GM12878 (cell line): ENCODE results near the gene TMEM229B. TPM values are rescaled to one million over a fixed set of nuclear protein-coding genes. Genes with fewer than 3 reads are reported as not detected.

ENCODE experiments used
- ATAC-seq: fragments of 200-7000 bp; cut with Tn5 transposase; 3 replicates; pipeline ENCODE4 v1.9.1; 2020; ENCODE audit warnings: mild to moderate bottlenecking, moderate library complexity
- BruUV-seq: library from RNA; stranded (reverse); fragments of 400-500 nt; replicated peaks from 2 replicates; lab custom pipeline; 2021; lab: Mats Ljungman, UMichigan
- CTCF ChIA-PET: fragments of 300-600 bp; sonication (Branson Sonifier 250); formaldehyde crosslinking; extraction: SDS; loops from one replicate; lab custom pipeline; 2021; ENCODE audit warnings: inconsistent platforms; lab: Yijun Ruan, JAX
- POLR2A ChIA-PET: fragments of 350-600 bp; formaldehyde crosslinking; extraction: SDS; loops from one replicate; lab custom pipeline; 2021; ENCODE audit warnings: inconsistent platforms; lab: Charles Lee
- RAD21 ChIA-PET: fragments of 300-600 bp; sonication (Branson Sonifier 250); formaldehyde crosslinking; loops from one replicate; lab custom pipeline; 2023; ENCODE audit warnings: antibody characterized with exemption; ENCODE audit not compliant: unreplicated experiment; lab: Charles Lee
- SMC1A ChIA-PET: fragments of 300-600 bp; sonication (Branson Sonifier 250); formaldehyde crosslinking; loops from one replicate; lab custom pipeline; 2023; ENCODE audit not compliant: unreplicated experiment, uncharacterized antibody; lab: Charles Lee
- DNase-seq: peaks from one replicate; pipeline ENCODE4 v3.0.0-alpha.2; 2011; ENCODE audit warnings: low read depth, low spot score
- FAIRE-seq: peaks from 3 replicates; lab custom pipeline; 2011; peaks lifted over from hg19 to GRCh38; lab: Jason Lieb, UNC
- H2AFZ ChIP-seq: 2 replicates; pipeline ENCODE4 v1.6.0; 2011; ENCODE audit warnings: low read depth, low read length, control low read depth; ENCODE audit not compliant: control insufficient read depth
- H3K27ac ChIP-seq: 2 replicates; pipeline ENCODE4 v1.5.1; 2011; ENCODE audit warnings: control low read depth; ENCODE audit not compliant: control insufficient read depth, insufficient read depth
- H3K27me3 ChIP-seq, 2 experiments: replicated peaks in 1 of 2; 2 replicates each; pipeline versions ENCODE4 v1.6.0 to v1.6.1; 2011; ENCODE audit warnings: low read length in 1 of 2; ENCODE audit not compliant: control insufficient read depth in 2 of 2, insufficient read depth in 2 of 2
- H3K36me3 ChIP-seq, 2 experiments: 2 replicates each; pipeline ENCODE4 v1.5.1; 2011; ENCODE audit warnings: low read length in 1 of 2; ENCODE audit not compliant: control insufficient read depth in 2 of 2, insufficient read depth in 2 of 2
- H3K4me1 ChIP-seq: 2 replicates; pipeline ENCODE4 v1.6.1; 2011; ENCODE audit warnings: mild to moderate bottlenecking, low read length, moderate library complexity, mixed read lengths; ENCODE audit not compliant: control insufficient read depth, insufficient read depth
- H3K4me2 ChIP-seq: 2 replicates; pipeline ENCODE4 v1.6.0; 2011; ENCODE audit warnings: control low read depth; ENCODE audit not compliant: control insufficient read depth, insufficient read depth
- H3K4me3 ChIP-seq: fragments of 200-600 bp; sonication (generic); 2 replicates; pipeline ENCODE4 v1.5.1; 2016
- H3K79me2 ChIP-seq: 2 replicates; pipeline ENCODE4 v1.6.0; 2011; ENCODE audit warnings: low read length; ENCODE audit not compliant: control insufficient read depth, insufficient read depth
- H3K9ac ChIP-seq: 2 replicates; pipeline ENCODE4 v1.8.0; 2011; ENCODE audit warnings: low read length, control low read depth, mixed read lengths; ENCODE audit not compliant: control insufficient read depth, insufficient read depth
- H3K9me3 ChIP-seq: replicated peaks from 3 replicates; pipeline ENCODE4 v1.5.1; 2011; ENCODE audit warnings: mild to moderate bottlenecking, low read length; ENCODE audit not compliant: control insufficient read depth, insufficient read depth
- H4K20me1 ChIP-seq: 2 replicates; pipeline ENCODE4 v1.6.0; 2011; ENCODE audit not compliant: control insufficient read depth, insufficient read depth
- BCL3 ChIP-seq: IDR thresholded peaks from 2 replicates; pipeline ENCODE4 v1.6.1; 2011; ENCODE audit warnings: borderline replicate concordance, low read depth, mild to moderate bottlenecking, moderate library complexity, low read length; ENCODE audit not compliant: insufficient read depth, poor library complexity, severe bottlenecking
- BMI1 ChIP-seq: fragments of 450-650 bp; IDR thresholded peaks from 2 replicates; pipeline ENCODE4 v1.6.1; 2016; ENCODE audit warnings: mild to moderate bottlenecking, moderate library complexity, borderline replicate concordance
- POLR2A ChIP-seq: IDR thresholded peaks from 2 replicates; pipeline ENCODE4 v1.6.1; 2011; ENCODE audit warnings: low read depth, mild to moderate bottlenecking, low read length
- RUNX3 ChIP-seq: IDR thresholded peaks from 2 replicates; pipeline ENCODE4 v1.6.1; 2012; ENCODE audit warnings: low read length, inconsistent platforms
- SMAD1 ChIP-seq: fragments of 450-650 bp; IDR thresholded peaks from 2 replicates; pipeline ENCODE4 v1.6.1; 2018; ENCODE audit warnings: mild to moderate bottlenecking, low read depth; ENCODE audit not compliant: partially characterized antibody
- ZNF687 ChIP-seq: fragments of 450-650 bp; IDR thresholded peaks from 2 replicates; pipeline ENCODE4 v1.6.1; 2017; ENCODE audit warnings: mild to moderate bottlenecking, moderate library complexity
- WGBS: methylation state at CpG from one replicate; pipeline ENCODE4 v1.1.6; 2016; ENCODE audit warnings: low lambda C conversion rate; ENCODE audit not compliant: insufficient replicate concordance, insufficient coverage; ENCODE audit errors: missing lambda C conversion rate; 5-methylcytosine and 5-hydroxymethylcytosine counted together
- in situ Hi-C: fragments of 300-500 bp; cut with MboI; formaldehyde crosslinking; loops from 9 replicates; pipeline ENCODE4 v1.14.3; 2018; ENCODE audit warnings: mixed read lengths
- intact Hi-C: fragments of 100-400 bp; cut with micrococcal nuclease; formaldehyde crosslinking; loops from one replicate; pipeline ENCODE4 v1.14.2; 2022; ENCODE audit not compliant: unreplicated experiment
- polyA plus RNA-seq, 11 experiments: library from polyadenylated mRNA; depleted of rRNA in 4 of 11; unstranded in 6 of 11; stranded (reverse) in 5 of 11; fragments of >200 nt; fragmentation: Nextera tagmentation in 4 of 11; fragmentation: Illumina TruSeq in 1 of 11; extraction: Ambion mirVana in 4 of 11; extraction: Trizol in 1 of 11; gene quantifications; 1 replicate in 1 of 11; 2 replicates in 10 of 11; pipeline versions ENCODE4 v1.2.1 to v1.2.3, GENCODE V29; 2011 to 2016; ENCODE audit warnings: inconsistent platforms in 2 of 11, missing spikeins in 2 of 11, low read depth in 1 of 11
- total RNA-seq, 4 experiments: library from RNA; depleted of rRNA in 3 of 4; stranded (reverse); fragments of >200 nt in 3 of 4; fragmentation: Illumina TruSeq in 1 of 4; extraction: Trizol in 1 of 4; gene quantifications; 2 replicates each; pipeline versions ENCODE4 v1.2.1 to v1.2.3, GENCODE V29; 2013 to 2021

Gene TMEM229B
- total and polyA plus RNA-seq, 10 of the 15 experiments (the other 5 are each of a cell fraction or from before 2014, with no cell fraction given): 0.24 to 5.3 (median 1.7) TPM

- TF ChIP-seq ZNF687: no peak
- no peak for TF ChIP-seq BCL3
- no peak for TF ChIP-seq POLR2A
- TF ChIP-seq BMI1: no peak
- TF ChIP-seq SMAD1: no peak
- TF ChIP-seq RUNX3: no peak
- TF ChIP-seq, all 136 proteins: peak for 0
- DNase-seq: no peak
- no peaks in the 10 kb centered on the region for H3K4me1 ChIP-seq
- H3K27ac ChIP-seq: no peak overlapping the region
- no TSS peak for BruUV-seq
- H4K20me1 ChIP-seq: no peaks in the 10 kb centered on the region
- intact Hi-C loops: loop anchor here (2.0 kb wide), 2 partner anchors 241 to 279 kb away; no protein-coding TSS in a partner anchor
- no peak overlapping the region for H3K4me3 ChIP-seq
- no peak for FAIRE-seq
- no peak overlapping the region for H3K4me2 ChIP-seq
- H3K9ac ChIP-seq: no peak overlapping the region
- ChIA-PET SMC1A (interaction anchor here (1.1 to 10.2 kb wide), 13 partner anchors 9 to 1066 kb away, joined by 3 to 185 read pairs (median 5); partner anchors contain the start of gene RDH12), RAD21 (interaction anchor here (1.3 to 8.8 kb wide), 5 partner anchors 102 to 278 kb away, joined by 3 to 176 read pairs (median 26); no protein-coding TSS in a partner anchor), CTCF (interaction anchor here (0.6 to 21.1 kb wide), 12 partner anchors 8 to 349 kb away, joined by 3 to 583 read pairs (median 6); partner anchors contain the start of genes PLEKHH1 and RDH12), POLR2A (no interaction called here)
- in situ Hi-C loops: loop anchor here (5.0 to 10.0 kb wide), 2 partner anchors 142 to 279 kb away; partner anchors contain the start of gene RDH12
- no peaks in the 10 kb centered on the region for H3K9me3 ChIP-seq
- 0% methylated on average over 4 of the region's 4 CpGs for WGBS
- no peaks in the 10 kb centered on the region for H3K36me3 ChIP-seq
- no peak overlapping the region for H2AFZ ChIP-seq
- H3K79me2 ChIP-seq: no peaks in the 10 kb centered on the region
- no peak for ATAC-seq
- H3K27me3 ChIP-seq: peaks cover 0 to 6% of the 10 kb centered on the region in 2 experiments; a peak in 2 of 4 replicates
Observed at GRCh38 chr14:67425608-67426007, 62.9 kb downstream of the TMEM229B start.
